ENCODE data around the gene KLHDC9. TPM values are rescaled to one million over a fixed set of nuclear protein-coding genes. Genes with fewer than 3 reads are reported as not detected.
"Not testable (repeated sequence)": the region's sequence is repeated elsewhere in the genome, so short reads cannot be mapped to it uniquely, and the experiment has no call there.

KLHDC9 gene
- polyA plus RNA-seq, 12 donors: 0.32 to 1.7 (median 0.73) TPM; not detected in 3

GRCh38 chr1:161094481-161094880, 3.7 kb upstream of the KLHDC9 start:
- DNase-seq: no peak

GRCh38 chr1:161095230-161095629, 2.9 kb upstream of the KLHDC9 start:
- no peak for DNase-seq

GRCh38 chr1:161096015-161096414, 2.1 kb upstream of the KLHDC9 start:
- no peak for DNase-seq

- peak; percentile 80 for DNase-seq
Observed at GRCh38 chr1:161096530-161096929, 1.6 kb upstream of the KLHDC9 start.

GRCh38 chr1:161099090-161099802, 1.1 kb downstream of the KLHDC9 start:
- DNase-seq: no peak

- peak; percentile 18 for DNase-seq
Observed at GRCh38 chr1:161100556-161100955, 2.4 kb downstream of the KLHDC9 start.

- DNase-seq: no peak
Observed at GRCh38 chr1:161106431-161106830, 8.3 kb downstream of the KLHDC9 start.

- DNase-seq: no peak
Observed at GRCh38 chr1:161111117-161111516, 13.0 kb downstream of the KLHDC9 start.

GRCh38 chr1:161111527-161111926, 13.4 kb downstream of the KLHDC9 start:
- DNase-seq: no peak

- DNase-seq: no peak
Observed at GRCh38 chr1:161113915-161114314, 15.8 kb downstream of the KLHDC9 start.

GRCh38 chr1:161114556-161114955, 16.4 kb downstream of the KLHDC9 start:
- no peak for DNase-seq

GRCh38 chr1:161115132-161115711, 17.1 kb downstream of the KLHDC9 start:
- DNase-seq: no peak

- not testable (repeated sequence) for DNase-seq
Observed at GRCh38 chr1:161115961-161116360, 17.8 kb downstream of the KLHDC9 start.

GRCh38 chr1:161117759-161118581, 19.8 kb downstream of the KLHDC9 start, which contains the start of the genes NIT1 and PFDN2:
Gene NIT1, plus strand, starts transcription at chr1:161118105. Its CDS starts 72 bp downstream, at chr1:161118177.
Gene PFDN2, minus strand, starts transcription at chr1:161118037. Its CDS starts 11 bp downstream, at chr1:161118026.
- DNase-seq: peak; percentile 91

- peak; percentile 53 for DNase-seq
Observed at GRCh38 chr1:161119092-161119903, 21.1 kb downstream of the KLHDC9 start.

- DNase-seq: no peak
Observed at GRCh38 chr1:161121042-161121650, 23.0 kb downstream of the KLHDC9 start.

GRCh38 chr1:161121834-161122233, 23.7 kb downstream of the KLHDC9 start:
- DNase-seq: no peak

GRCh38 chr1:161122967-161123366, 24.8 kb downstream of the KLHDC9 start:
- DNase-seq: no peak

GRCh38 chr1:161127649-161128048, 29.5 kb downstream of the KLHDC9 start:
- no peak for DNase-seq

- no peak for DNase-seq
Observed at GRCh38 chr1:161128591-161129420, 30.6 kb downstream of the KLHDC9 start.
